Measurements from ENCODE around the gene STX11. TPM values are rescaled to one million over a fixed set of nuclear protein-coding genes. Genes with fewer than 3 reads are reported as not detected.

The STX11 gene
- 10 to 100 TPM in 1 of 4 donors, 1 to 10 TPM in 3; 1.6 to 11.6 (median 2.4) TPM for total RNA-seq

- TF ChIP-seq CTCF (IDR thresholded peaks at IDR 0.05) (no peak), POLR2A (IDR thresholded peaks at IDR 0.05) (peak in 1 of 2 donors; percentile 38)
- Histone ChIP-seq H3K9me3 (no peaks in the 10 kb centered on the region), H3K27ac (peak within 1 kb of the TSS; percentile 66 to 78 (median 70)), H3K27me3 (no peaks in the 10 kb centered on the region), H3K4me3 (peak within 1 kb of the TSS; percentile 65 to 93 (median 72)), H3K36me3 (no peaks in the 10 kb centered on the region), H3K4me1 (peaks cover 0 to 8% (median 0%) of the 10 kb centered on the region in 4 donors)
- peak; percentile 41 to 84 (median 76) for DNase-seq
Observed at GRCh38 chr6:144149894-144150709, at the start of gene STX11. TSS of gene STX11 (plus strand) at chr6:144150517. CDS start at chr6:144186628, 36,111 bp downstream.

DNA sequence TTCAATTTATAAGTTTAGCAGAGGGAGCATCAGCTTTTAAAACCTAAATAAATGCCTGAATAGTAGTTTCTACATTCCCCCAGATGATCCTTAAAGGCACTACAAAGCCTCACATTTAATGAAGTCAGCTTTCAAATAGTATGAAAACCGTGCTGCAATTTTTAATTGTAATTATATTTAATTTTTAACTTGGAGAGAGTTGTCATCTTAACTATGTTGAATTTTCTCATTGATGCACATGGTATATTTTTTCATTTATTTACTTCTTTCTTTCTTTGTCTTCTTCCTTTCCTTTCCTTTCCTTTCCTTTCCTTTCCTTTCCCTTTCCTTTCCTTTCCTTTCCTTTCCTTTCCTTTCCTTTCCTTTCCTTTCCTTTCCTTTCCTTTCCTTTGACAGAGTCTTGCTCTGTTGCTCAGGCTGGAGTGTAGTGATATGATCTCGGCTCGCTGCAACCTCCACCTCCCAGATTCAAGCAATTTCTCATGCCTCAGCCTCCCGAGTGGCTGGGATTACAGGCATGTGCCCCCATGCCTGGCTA lies 47.2 kb upstream of the STX11 start:
- TF ChIP-seq CTCF (IDR thresholded peaks at IDR 0.05): no peak
- TF ChIP-seq POLR2A (IDR thresholded peaks at IDR 0.05): no peak
- no peak for DNase-seq
- Histone ChIP-seq H3K4me3 (no peak overlapping the region), H3K9me3 (no peaks in the 10 kb centered on the region), H3K36me3 (no peaks in the 10 kb centered on the region), H3K27me3 (no peaks in the 10 kb centered on the region), H3K4me1 (no peaks in the 10 kb centered on the region), H3K27ac (no peak overlapping the region)

GRCh38 chr6:144104488-144104887 lies 45.8 kb upstream of the STX11 start:
- TF ChIP-seq POLR2A (IDR thresholded peaks at IDR 0.05) (no peak), CTCF (IDR thresholded peaks at IDR 0.05) (no peak)
- H3K27me3 ChIP-seq: no peaks in the 10 kb centered on the region
- no peak for DNase-seq
- H3K27ac ChIP-seq: no peak overlapping the region
- no peak overlapping the region for H3K4me3 ChIP-seq
- no peaks in the 10 kb centered on the region for H3K4me1 ChIP-seq
- no peaks in the 10 kb centered on the region for H3K9me3 ChIP-seq
- no peaks in the 10 kb centered on the region for H3K36me3 ChIP-seq

- H3K27me3 ChIP-seq: no peaks in the 10 kb centered on the region
- H3K27ac ChIP-seq: no peak overlapping the region
- H3K9me3 ChIP-seq: no peaks in the 10 kb centered on the region
- DNase-seq: no peak
- no peak overlapping the region for H3K4me3 ChIP-seq
- no peaks in the 10 kb centered on the region for H3K4me1 ChIP-seq
- H3K36me3 ChIP-seq: no peaks in the 10 kb centered on the region
- TF ChIP-seq POLR2A (IDR thresholded peaks at IDR 0.05): no peak
- peak in 5 of 6 experiments; percentile 70 to 78 (median 72) for TF ChIP-seq CTCF (IDR thresholded peaks at IDR 0.05)
Observed at GRCh38 chr6:144104898-144105487, 45.3 kb upstream of the STX11 start.

- no peak for DNase-seq
- Histone ChIP-seq H3K4me1 (no peaks in the 10 kb centered on the region), H3K4me3 (no peak overlapping the region), H3K36me3 (no peaks in the 10 kb centered on the region), H3K27me3 (no peaks in the 10 kb centered on the region), H3K27ac (no peak overlapping the region), H3K9me3 (no peaks in the 10 kb centered on the region)
- TF ChIP-seq POLR2A (IDR thresholded peaks at IDR 0.05) (no peak), CTCF (IDR thresholded peaks at IDR 0.05) (no peak)
Observed at GRCh38 chr6:144106206-144106605, 44.1 kb upstream of the STX11 start.
